SU-DHL-6 (cell line): ENCODE data around the gene SIRPD.

ENCODE experiments used
- CTCF ChIP-seq: fragments of 200-600 bp; sonication (generic); IDR thresholded peaks from one replicate; pipeline ENCODE4 v1.5.1; 2017; ENCODE audit warnings: antibody characterized with exemption, mild to moderate bottlenecking, low read length, moderate library complexity; ENCODE audit not compliant: insufficient read depth, poor library complexity, severe bottlenecking
- EZH2phosphoT487 ChIP-seq: fragments of 200-600 bp; sonication (generic), shearing (Covaris generic); conservative IDR thresholded peaks from 2 replicates; pipeline ENCODE4 v1.6.1; 2018; ENCODE audit warnings: mild to moderate bottlenecking, antibody characterized with exemption, low read length, moderate library complexity, mixed read lengths

- TF ChIP-seq CTCF: no peak
- no peak for TF ChIP-seq EZH2phosphoT487
Measured at GRCh38 chr20:1526896-1527295, 30.6 kb downstream of the SIRPD start.
